NCI-H2107 (cell line): ENCODE results near the gene NGB.
A peak's percentile ranks its signal among the peaks of the same experiment; 100 is the strongest.
"Not testable (repeated sequence)": the region's sequence is repeated elsewhere in the genome, so short reads cannot be mapped to it uniquely, and the experiment has no call there.

ENCODE experiments used
- DNase-seq: peaks from one replicate; lab custom pipeline; 2025; lab: John Stamatoyannopoulos, UW

The NGB gene

GRCh38 chr14:77271113-77271710 is at the start of gene NGB:
Gene NGB (minus strand): TSS chr14:77271206. CDS start chr14:77270937, 269 bp downstream.
- DNase-seq: no peak

- DNase-seq: peak; percentile 96
Observed at GRCh38 chr14:77320238-77320935, 49.4 kb upstream of the NGB start, which contains the start of gene POMT2. Gene POMT2 (minus strand): TSS chr14:77320883. CDS start chr14:77320681, 202 bp downstream.

DNA sequence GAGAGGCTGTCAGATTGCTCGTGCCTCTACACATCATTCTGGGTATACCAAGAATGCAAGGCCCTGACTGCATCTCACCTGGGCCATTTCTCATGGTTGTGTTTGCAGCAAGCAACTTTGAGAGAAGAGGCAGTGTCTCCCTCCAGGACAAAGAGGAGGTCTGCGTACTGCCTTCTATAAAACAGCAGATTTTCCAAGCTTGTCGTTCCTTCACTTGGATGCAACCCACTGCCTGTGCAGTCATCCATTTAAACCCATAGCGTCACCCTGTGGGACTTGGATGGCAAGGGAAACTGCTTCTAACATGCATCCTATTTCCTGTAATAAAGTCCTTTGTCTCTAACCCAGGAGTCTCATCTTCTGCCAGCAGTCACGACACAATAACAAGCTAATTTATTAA is 48.4 kb upstream of the NGB start:
- no peak for DNase-seq

GRCh38 chr14:77318756-77319155 is 47.8 kb upstream of the NGB start:
- not testable (repeated sequence) for DNase-seq

DNA sequence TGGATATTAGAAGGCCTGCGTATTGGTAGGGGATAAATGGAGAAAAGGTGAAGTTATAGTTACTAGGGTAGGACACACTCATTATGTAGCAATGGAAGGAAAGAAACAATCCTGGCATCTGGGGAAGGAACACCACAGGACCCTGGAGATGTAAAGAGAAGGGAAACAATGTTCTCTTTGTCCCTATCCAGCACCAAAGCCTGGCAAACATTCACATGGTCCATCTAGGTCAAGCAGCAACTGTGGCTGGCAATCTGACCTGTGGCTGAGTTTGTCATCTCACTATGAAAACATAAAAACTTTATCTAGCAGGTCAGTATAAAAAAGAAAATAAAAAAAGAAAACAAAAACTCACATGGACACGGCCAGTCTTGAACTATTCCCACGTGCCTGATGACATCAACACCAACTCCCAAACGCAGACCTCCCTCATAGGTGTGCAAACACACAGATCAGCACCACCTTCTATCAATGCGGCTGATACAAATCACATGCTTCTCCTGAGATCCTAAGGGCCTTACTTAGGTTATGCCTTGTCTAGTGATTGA is 47.1 kb upstream of the NGB start:
- no peak for DNase-seq

GRCh38 chr14:77316872-77317301 is 45.9 kb upstream of the NGB start:
- peak; percentile 21 for DNase-seq

- no peak for DNase-seq
Observed at GRCh38 chr14:77316195-77316505, 45.1 kb upstream of the NGB start.

DNA sequence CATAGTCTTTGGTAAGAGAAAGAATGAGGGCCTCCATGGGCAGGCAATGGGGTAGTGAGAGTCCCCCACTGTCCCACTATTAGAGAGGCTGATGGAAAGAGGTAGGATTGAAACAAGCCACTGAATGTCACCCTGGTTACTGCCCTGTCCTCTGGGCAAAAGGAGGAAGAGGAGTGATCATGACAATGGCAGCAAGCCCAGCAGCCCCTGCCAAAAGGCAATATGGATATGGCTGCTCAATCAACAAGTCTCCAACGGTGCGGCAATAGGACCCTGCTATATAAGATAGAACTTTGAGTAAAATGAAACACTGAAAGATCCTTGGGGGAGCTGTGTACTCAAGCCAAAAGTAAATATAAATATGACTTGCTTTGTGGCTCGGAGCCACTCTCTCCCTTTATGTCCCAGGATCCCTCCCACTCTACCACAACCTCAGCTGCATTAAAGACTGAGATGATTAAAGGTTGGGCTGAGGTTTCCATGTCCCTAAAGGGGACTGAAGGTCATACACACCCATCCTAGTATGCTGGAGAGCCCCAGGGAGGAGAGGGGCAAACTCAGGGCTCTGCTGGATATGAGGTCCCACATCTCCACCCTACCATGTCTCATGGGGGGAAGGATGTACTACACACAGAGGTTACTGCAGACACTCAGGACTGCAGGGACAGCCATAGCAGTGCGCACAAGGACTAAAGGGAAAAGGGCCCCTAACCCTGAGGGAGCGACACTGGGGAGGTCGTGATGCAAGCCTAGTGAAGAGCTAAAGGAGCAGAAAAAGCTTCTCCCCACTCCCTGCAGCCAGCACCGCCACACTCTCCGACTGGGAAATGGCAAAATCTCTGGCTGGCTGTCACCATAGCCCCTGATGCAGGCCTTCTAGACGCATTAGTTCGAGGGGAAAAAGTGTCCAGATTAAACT is 43.8 kb upstream of the NGB start:
- no peak for DNase-seq

DNA sequence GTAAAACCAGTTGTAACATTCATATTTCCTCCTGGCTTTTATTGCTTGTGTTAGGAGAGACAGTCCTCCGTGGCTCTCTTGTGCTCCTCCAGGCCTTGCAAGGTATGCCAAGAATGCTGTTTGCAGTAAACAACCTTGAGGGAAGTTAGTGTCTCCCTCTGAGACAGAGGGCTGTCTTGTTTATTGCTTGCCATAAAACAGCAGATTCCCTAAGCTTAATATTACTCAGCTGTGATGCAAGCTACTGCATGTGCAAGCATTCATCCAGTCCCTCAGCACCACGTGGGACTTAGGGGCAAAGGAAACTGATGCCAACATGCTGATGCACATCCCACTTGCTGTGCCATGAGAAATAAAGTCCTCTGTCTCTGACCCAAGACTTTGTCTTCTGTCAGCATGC is 43.0 kb upstream of the NGB start:
- no peak for DNase-seq

DNA sequence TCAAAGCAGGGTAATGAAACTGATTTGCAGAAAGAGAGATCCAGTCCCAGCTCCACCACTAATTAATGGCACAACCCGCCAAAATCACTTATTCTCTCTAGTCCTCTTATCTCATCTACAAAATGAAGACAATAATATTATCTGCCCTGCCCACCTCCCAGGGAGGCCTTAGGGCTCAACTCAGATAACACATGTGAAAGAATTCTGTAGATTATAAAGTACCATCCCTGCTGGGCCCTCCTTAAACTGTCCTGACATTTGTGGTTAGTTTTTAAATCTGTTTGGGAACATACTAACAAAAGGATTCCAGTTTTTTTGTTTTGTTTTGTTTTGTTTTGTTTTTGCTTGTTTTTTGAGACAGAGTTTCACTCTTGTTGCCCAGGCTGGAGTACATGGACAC is 42.4 kb upstream of the NGB start:
- DNase-seq: no peak

DNA sequence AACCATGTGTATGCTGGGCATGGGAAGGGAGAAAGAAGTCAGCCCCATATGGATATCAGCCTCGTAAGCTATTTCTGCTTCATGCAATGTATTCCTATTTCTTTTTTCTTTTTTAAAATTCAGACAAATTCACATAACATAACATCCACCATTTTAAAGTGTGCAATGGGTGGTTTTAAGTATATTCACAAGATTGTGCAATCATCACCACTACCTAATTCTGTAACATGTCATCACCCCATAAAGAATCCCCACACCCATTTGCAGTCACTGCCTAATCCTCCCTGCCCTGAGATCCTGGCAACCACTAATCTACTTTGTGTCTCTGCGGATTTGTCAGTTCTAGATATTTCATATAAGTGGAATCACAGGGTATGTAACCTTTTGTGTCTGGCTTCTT is 40.2 kb upstream of the NGB start:
- DNase-seq: no peak

GRCh38 chr14:77310026-77310425 is 39.0 kb upstream of the NGB start:
- DNase-seq: no peak

DNA sequence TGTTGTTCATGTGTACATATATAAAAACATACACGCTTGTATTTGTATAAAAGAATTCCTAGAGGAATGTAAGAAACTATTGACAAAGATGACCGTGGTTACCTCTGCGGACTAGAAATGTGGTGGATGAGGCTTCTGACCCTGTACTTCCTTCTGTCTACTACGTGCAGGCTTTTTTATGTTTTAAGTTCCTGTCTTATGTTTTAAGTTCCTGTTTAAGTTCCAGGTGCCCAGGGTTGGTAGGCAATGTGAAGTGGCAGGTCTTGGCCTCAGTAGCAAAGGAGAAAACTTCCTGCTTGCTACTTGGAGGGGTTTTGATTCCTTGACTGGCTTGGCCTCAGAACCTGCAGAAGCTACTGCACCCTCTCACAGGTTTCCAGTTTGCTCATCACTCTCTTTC is 38.1 kb upstream of the NGB start:
- DNase-seq: no peak

GRCh38 chr14:77306851-77307496 is 36.0 kb upstream of the NGB start:
- DNase-seq: no peak

GRCh38 chr14:77306416-77306815 is 35.4 kb upstream of the NGB start:
- DNase-seq: no peak

GRCh38 chr14:77305696-77306095 is 34.7 kb upstream of the NGB start:
- DNase-seq: no peak

- DNase-seq: peak; percentile 76
Observed at GRCh38 chr14:77303417-77304156, 32.6 kb upstream of the NGB start.

- peak; percentile 31 for DNase-seq
Observed at GRCh38 chr14:77302926-77303325, 31.9 kb upstream of the NGB start.

GRCh38 chr14:77301103-77301502 is 30.1 kb upstream of the NGB start:
- peak; percentile 69 for DNase-seq

DNA sequence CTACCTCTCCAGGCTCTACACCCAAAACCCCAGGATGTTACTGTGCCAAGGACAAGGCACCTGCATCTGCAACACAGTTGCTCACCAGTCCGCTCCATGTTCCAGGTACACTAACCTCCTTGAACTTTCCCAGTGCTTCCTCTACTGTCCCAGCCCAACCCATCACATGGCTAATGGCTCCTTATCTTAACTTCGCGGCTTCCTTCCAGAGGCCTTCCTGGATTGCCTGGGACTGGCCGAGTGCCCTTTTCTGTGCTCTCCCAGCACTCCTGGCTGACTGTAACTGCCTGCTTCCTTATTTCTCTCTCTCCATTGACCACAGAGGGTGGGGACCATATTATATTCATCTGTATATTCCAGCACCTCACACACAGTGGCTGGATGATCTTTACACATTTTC is 28.8 kb upstream of the NGB start:
- no peak for DNase-seq

GRCh38 chr14:77296906-77297305 is 25.9 kb upstream of the NGB start:
- DNase-seq: no peak
